ENCODE results near the gene TRIM65. TPM values are rescaled to one million over a fixed set of nuclear protein-coding genes. Genes with fewer than 3 reads are reported as not detected.

Gene TRIM65
- total and polyA plus RNA-seq, 2 of the 13 experiments (the other 11 are each of a cell fraction or from before 2014, with no cell fraction given), result 10.3 to 22.4 TPM

GRCh38 chr17:75843577-75844529 lies 52.9 kb downstream of the TRIM65 start, which contains the start of gene UNC13D (continued):
- no peak for TF ChIP-seq ZNF205 (CRISPR knock-in tag; IDR thresholded peaks at IDR 0.05)
- TF ChIP-seq ATF3 (CRISPR knock-in tag; IDR thresholded peaks at IDR 0.05), result peak; percentile 22; the same call in 1 of the 2 replicates
- no peak; the same call in 1 of the 2 replicates for TF ChIP-seq ZNF563 (CRISPR knock-in tag; IDR thresholded peaks at IDR 0.05)
- TF ChIP-seq FOSL1 (CRISPR knock-in tag; IDR thresholded peaks at IDR 0.05; ENCODE audit: borderline replicate concordance), result no peak
- TF ChIP-seq ERF (CRISPR knock-in tag; IDR thresholded peaks at IDR 0.05), result peak; percentile 72; the same call in 1 of the 2 replicates
- TF ChIP-seq ZNF644 (CRISPR knock-in tag; IDR thresholded peaks at IDR 0.05; ENCODE audit: low read depth), result 0 out of 2 replicates have a peak, but pooled peaks have one; percentile 12
- TF ChIP-seq RBM39 (IDR thresholded peaks at IDR 0.05; ENCODE audit: low read depth, low read length, poor library complexity, severe bottlenecking), result no peak
- TF ChIP-seq NBN (conservative IDR thresholded peaks at IDR 0.05), result no peak
- peak; percentile 57 for TF ChIP-seq ZNF350 (CRISPR knock-in tag; IDR thresholded peaks at IDR 0.05; ENCODE audit: borderline replicate concordance, low read depth)
- TF ChIP-seq PATZ1 (CRISPR knock-in tag; IDR thresholded peaks at IDR 0.05), result peak; percentile 84
- peak; percentile 30; the same call in 1 of the 2 replicates for TF ChIP-seq ELF3 (CRISPR knock-in tag; IDR thresholded peaks at IDR 0.05)
- TF ChIP-seq ZFP91 (CRISPR knock-in tag; IDR thresholded peaks at IDR 0.05; ENCODE audit: borderline replicate concordance), result peak; percentile 60; the same call in 1 of the 2 replicates
- TF ChIP-seq ZNF331 (CRISPR knock-in tag; IDR thresholded peaks at IDR 0.05), result peak; percentile 14; the same call in 1 of the 2 replicates
- TF ChIP-seq ZNF333 (CRISPR knock-in tag; IDR thresholded peaks at IDR 0.05; ENCODE audit: borderline replicate concordance), result 0 out of 2 replicates have a peak, but pooled peaks have one; percentile 47
- TF ChIP-seq ZNF335 (CRISPR knock-in tag; IDR thresholded peaks at IDR 0.05), result no peak
- peak; percentile 76 for TF ChIP-seq RBFOX2 (IDR thresholded peaks at IDR 0.05; ENCODE audit: low read depth, low read length)
- no peak for TF ChIP-seq MAFK (conservative IDR thresholded peaks at IDR 0.05 in 1 of 2, IDR thresholded peaks at IDR 0.05 in 1 of 2; ENCODE audit: low read length in 2 of 2)
- TF ChIP-seq TOPORS (CRISPR knock-in tag; IDR thresholded peaks at IDR 0.05), result no peak
- 0 out of 2 replicates have a peak, but pooled peaks have one; percentile 37 for TF ChIP-seq ZNF512 (CRISPR knock-in tag; IDR thresholded peaks at IDR 0.05)
- TF ChIP-seq ZGPAT (CRISPR knock-in tag; IDR thresholded peaks at IDR 0.05), result peak; percentile 69
- TF ChIP-seq ZNF138 (CRISPR knock-in tag; IDR thresholded peaks at IDR 0.05; ENCODE audit: low read depth), result 0 out of 2 replicates have a peak, but pooled peaks have one; percentile 37
- TF ChIP-seq HOXA3 (CRISPR knock-in tag; IDR thresholded peaks at IDR 0.05), result peak; percentile 60

All from HepG2 (cell line).